ENCODE results near the gene PHLDB2.

The PHLDB2 gene

DNA sequence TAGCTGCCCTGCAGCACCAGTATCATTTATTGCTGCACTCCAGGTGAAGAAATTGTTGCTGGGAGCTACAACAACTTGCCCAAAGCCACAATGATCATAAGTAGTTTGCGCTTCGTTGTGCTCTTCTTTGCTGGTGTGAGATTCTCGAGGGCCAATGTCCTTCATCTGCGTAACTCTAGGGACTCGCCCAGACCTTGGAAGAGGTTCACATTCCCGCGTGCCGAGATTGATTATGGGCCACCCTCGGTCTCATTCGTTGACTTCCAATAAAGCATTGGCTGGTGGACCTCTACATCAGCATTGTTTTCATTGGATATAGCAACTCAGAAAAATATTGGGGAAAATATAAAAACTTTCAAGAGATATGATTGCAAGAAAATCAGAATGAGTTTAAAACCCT lies 423 bp upstream of the PHLDB2 start:
- peaks cover 0 to 48% (median 40%) of the 10 kb centered on the region in 5 donors for H3K4me1 ChIP-seq (ENCODE audit: control insufficient read depth in 5 of 5, insufficient read depth in 5 of 5, low read length in 5 of 5)
- no peaks in the 10 kb centered on the region for H3K9me3 ChIP-seq (ENCODE audit: control insufficient read depth in 5 of 5, low read length in 5 of 5)
- H3K36me3 ChIP-seq (ENCODE audit: control insufficient read depth in 5 of 5, insufficient read depth in 5 of 5, low read length in 5 of 5), result no peaks in the 10 kb centered on the region
- peak overlapping the region; percentile 96 for H3K27ac ChIP-seq (ENCODE audit: low read depth, low read length)
- peak overlapping the region; percentile 21 to 97 (median 63) for H3K9ac ChIP-seq (ENCODE audit: low read length in 5 of 5)
- H3K4me3 ChIP-seq (ENCODE audit: low read depth in 1 of 5, low read length in 5 of 5), result peak overlapping the region; percentile 83 to 99 (median 94)
- no peaks in the 10 kb centered on the region for H3K27me3 ChIP-seq (ENCODE audit: control insufficient read depth in 5 of 5, insufficient read depth in 4 of 5, low read length in 5 of 5)

DNA sequence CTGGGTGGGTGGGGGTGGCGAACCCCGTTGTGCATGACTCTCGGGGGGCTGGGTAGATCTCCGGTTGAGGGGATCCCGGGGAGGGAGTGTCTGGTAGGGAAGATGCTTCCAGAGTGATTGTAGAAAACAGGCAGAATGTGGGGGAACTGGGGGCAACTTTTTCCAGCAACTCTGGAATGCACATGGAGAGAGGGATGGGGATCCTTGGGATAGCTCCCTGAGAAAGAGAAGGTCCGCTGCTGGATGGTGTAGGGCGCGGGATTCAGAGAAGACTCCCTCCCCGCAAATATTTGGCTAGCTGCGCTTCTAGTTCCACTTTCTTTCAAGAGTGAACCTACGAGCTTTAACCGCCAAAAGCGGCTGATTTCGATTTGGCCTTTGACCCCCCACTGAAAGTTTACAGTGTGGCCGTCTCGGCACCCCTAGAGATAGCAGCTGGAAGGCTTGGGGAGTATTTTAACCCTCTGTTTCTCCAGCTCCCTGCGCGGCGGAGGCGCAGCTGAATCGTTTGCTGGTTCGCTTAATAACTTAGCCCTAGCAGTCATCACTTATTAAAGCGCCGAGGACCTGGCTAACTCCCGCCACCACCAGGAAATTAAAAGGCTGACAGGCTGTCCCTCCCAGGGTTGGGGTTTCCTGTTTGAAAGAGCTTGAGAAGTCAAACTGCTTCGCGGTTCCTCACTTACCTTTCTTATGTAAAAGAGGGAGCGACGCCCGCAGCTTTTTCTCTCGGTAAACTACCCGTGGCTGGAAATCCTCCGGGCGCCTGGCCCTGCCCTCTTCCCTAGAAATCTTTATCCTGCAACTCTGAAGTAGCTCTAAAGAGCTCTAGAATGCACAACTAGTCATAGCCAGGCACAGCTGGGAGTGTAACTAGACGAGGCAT lies 1.2 kb downstream of the PHLDB2 start:
- Histone ChIP-seq H3K9ac (ENCODE audit: low read length in 5 of 5) (peak overlapping the region; percentile 83 to 98 (median 95)), H3K4me1 (ENCODE audit: control insufficient read depth in 5 of 5, insufficient read depth in 5 of 5, low read length in 5 of 5) (peaks cover 0 to 64% (median 55%) of the 10 kb centered on the region in 5 donors)

DNA sequence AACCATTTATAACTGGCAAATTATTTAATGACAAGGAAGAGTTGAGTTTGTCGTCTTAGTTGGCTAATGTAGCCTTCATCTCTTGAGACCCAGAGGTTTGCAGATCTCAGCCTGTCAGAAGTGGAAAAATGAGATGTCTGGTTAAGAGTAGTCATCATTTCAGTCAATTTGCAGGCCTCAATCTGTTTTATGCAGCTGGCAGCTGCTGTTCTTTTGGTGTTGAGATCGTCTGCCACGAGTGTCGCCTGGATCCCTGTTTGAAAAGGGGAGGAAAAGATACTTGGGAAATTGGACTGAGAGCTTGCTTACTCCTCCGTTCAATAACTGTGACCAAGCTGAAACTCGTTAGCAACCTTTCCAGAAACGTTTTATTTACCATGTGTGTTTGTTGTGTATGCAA lies 2.3 kb downstream of the PHLDB2 start:
- Histone ChIP-seq H3K27ac (ENCODE audit: low read depth, low read length) (peak overlapping the region; percentile 96), H3K36me3 (ENCODE audit: control insufficient read depth in 5 of 5, insufficient read depth in 5 of 5, low read length in 5 of 5) (no peaks in the 10 kb centered on the region), H3K9me3 (ENCODE audit: control insufficient read depth in 5 of 5, low read length in 5 of 5) (no peaks in the 10 kb centered on the region), H3K27me3 (ENCODE audit: control insufficient read depth in 5 of 5, insufficient read depth in 4 of 5, low read length in 5 of 5) (no peaks in the 10 kb centered on the region), H3K4me1 (ENCODE audit: control insufficient read depth in 5 of 5, insufficient read depth in 5 of 5, low read length in 5 of 5) (peaks cover 0 to 74% (median 65%) of the 10 kb centered on the region in 5 donors), H3K4me3 (ENCODE audit: low read depth in 1 of 5, low read length in 5 of 5) (peak overlapping the region; percentile 88 to 99 (median 94)), H3K9ac (ENCODE audit: low read length in 5 of 5) (peak overlapping the region; percentile 83 to 98 (median 95))

More for the DNA sequence above, 1.2 kb downstream of the PHLDB2 start:
- peak overlapping the region; percentile 96 for H3K27ac ChIP-seq (ENCODE audit: low read depth, low read length)
- H3K9me3 ChIP-seq (ENCODE audit: control insufficient read depth in 5 of 5, low read length in 5 of 5), result no peaks in the 10 kb centered on the region
- no peaks in the 10 kb centered on the region for H3K27me3 ChIP-seq (ENCODE audit: control insufficient read depth in 5 of 5, insufficient read depth in 4 of 5, low read length in 5 of 5)
- H3K36me3 ChIP-seq (ENCODE audit: control insufficient read depth in 5 of 5, insufficient read depth in 5 of 5, low read length in 5 of 5), result no peaks in the 10 kb centered on the region
- H3K4me3 ChIP-seq (ENCODE audit: low read depth in 1 of 5, low read length in 5 of 5), result peak overlapping the region; percentile 88 to 99 (median 94)

DNA sequence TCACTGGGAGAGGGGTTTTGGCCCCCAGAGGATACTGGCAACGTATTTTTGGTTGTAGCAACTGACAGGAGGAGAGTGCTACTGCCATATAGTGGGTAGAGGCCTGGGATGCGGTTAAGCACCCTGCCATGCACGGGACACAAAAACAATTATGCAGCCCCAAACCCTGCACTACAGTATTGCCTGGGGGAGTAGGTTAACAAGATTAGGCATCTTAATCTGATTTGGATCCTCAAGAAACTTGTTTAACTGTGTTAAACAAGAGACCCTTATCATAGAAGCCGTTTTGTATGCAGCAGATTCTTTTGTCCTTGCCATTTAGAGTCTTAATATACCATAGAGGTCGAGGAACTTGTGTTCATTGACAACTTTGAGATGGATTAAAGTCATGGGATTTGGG lies 3.4 kb downstream of the PHLDB2 start:
- peak overlapping the region in 3 of 5 donors; percentile 48 to 98 (median 97) for H3K9ac ChIP-seq (ENCODE audit: low read length in 5 of 5)
- peak overlapping the region; percentile 96 for H3K27ac ChIP-seq (ENCODE audit: low read depth, low read length)
- H3K27me3 ChIP-seq (ENCODE audit: control insufficient read depth in 5 of 5, insufficient read depth in 4 of 5, low read length in 5 of 5), result no peaks in the 10 kb centered on the region
- H3K4me3 ChIP-seq (ENCODE audit: low read depth in 1 of 5, low read length in 5 of 5), result peak overlapping the region; percentile 36 to 99 (median 88)
- H3K36me3 ChIP-seq (ENCODE audit: control insufficient read depth in 5 of 5, insufficient read depth in 5 of 5, low read length in 5 of 5), result no peaks in the 10 kb centered on the region
- H3K9me3 ChIP-seq (ENCODE audit: control insufficient read depth in 5 of 5, low read length in 5 of 5), result no peaks in the 10 kb centered on the region
- H3K4me1 ChIP-seq (ENCODE audit: control insufficient read depth in 5 of 5, insufficient read depth in 5 of 5, low read length in 5 of 5), result peaks cover 0 to 77% (median 69%) of the 10 kb centered on the region in 5 donors

DNA sequence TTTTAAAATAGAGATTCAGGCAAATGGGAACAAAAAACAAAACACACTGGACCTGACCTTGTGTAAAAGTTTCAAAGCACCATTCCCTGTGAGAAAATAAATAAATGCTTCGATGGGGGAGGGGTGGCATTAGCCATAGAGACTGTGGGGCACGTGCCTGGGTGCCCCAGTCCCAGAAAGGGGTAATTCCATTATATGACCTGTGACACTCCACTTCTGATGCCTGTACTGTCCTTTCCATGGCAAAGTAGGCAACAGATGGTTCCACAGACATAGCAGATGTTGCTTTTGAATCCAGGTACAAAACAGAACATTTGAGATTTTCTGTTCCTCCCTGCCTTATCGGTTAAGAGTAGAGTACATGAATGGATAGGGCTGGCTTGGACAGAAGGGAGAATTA lies 3.9 kb downstream of the PHLDB2 start:
- H3K9ac ChIP-seq (ENCODE audit: low read length in 5 of 5), result peak overlapping the region in 2 of 5 donors; percentile 97 to 98
- H3K27ac ChIP-seq (ENCODE audit: low read depth, low read length), result peak overlapping the region; percentile 96
- H3K4me3 ChIP-seq (ENCODE audit: low read depth in 1 of 5, low read length in 5 of 5), result peak overlapping the region in 3 of 5 donors; percentile 36 to 38 (median 38)
- H3K4me1 ChIP-seq (ENCODE audit: control insufficient read depth in 5 of 5, insufficient read depth in 5 of 5, low read length in 5 of 5), result peaks cover 0 to 81% (median 69%) of the 10 kb centered on the region in 5 donors
- H3K27me3 ChIP-seq (ENCODE audit: control insufficient read depth in 5 of 5, insufficient read depth in 4 of 5, low read length in 5 of 5), result no peaks in the 10 kb centered on the region
- H3K36me3 ChIP-seq (ENCODE audit: control insufficient read depth in 5 of 5, insufficient read depth in 5 of 5, low read length in 5 of 5), result no peaks in the 10 kb centered on the region
- H3K9me3 ChIP-seq (ENCODE audit: control insufficient read depth in 5 of 5, low read length in 5 of 5), result no peaks in the 10 kb centered on the region

DNA sequence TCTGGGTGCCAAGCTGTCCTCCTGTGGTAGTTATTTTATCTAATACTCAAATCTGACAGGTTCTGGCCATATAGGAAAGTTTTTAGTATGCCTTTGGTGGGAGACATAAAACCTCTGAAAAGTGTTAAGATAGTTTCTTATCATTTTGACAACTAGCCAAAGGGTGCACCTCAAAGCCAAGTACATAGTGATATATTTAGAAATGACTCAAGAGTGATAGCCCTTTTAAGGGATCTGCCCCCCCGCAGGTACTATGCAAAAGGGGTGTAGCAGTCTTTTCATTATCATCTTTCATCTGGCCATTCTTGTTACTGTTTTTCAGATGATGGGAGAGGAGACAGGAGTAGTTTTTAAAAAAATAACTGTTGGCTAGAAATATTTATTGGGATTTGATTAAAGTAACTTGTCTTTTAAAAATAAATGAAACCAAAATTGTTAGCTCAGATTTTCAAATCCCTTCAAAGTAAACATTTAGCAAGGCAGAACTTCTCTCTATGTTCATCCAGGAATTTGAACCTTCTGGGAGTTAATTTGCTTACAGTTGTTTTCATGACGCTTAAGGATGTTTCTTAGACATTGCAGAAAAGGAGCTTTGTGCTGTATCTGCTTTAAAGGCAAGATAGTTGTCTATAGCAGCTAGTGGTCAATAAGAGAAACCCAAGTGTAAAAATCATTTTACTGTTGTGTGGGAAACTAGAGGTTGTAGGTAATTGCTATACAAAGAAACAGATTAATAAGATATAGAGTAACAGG lies 5.1 kb downstream of the PHLDB2 start:
- Histone ChIP-seq H3K4me1 (ENCODE audit: control insufficient read depth in 5 of 5, insufficient read depth in 5 of 5, low read length in 5 of 5) (peaks cover 0 to 79% (median 64%) of the 10 kb centered on the region in 5 donors), H3K36me3 (ENCODE audit: control insufficient read depth in 5 of 5, insufficient read depth in 5 of 5, low read length in 5 of 5) (no peaks in the 10 kb centered on the region), H3K9me3 (ENCODE audit: control insufficient read depth in 5 of 5, low read length in 5 of 5) (no peaks in the 10 kb centered on the region), H3K27ac (ENCODE audit: low read depth, low read length) (peak overlapping the region; percentile 96), H3K9ac (ENCODE audit: low read length in 5 of 5) (peak overlapping the region in 2 of 5 donors; percentile 60 to 97), H3K27me3 (ENCODE audit: control insufficient read depth in 5 of 5, insufficient read depth in 4 of 5, low read length in 5 of 5) (no peaks in the 10 kb centered on the region), H3K4me3 (ENCODE audit: low read depth in 1 of 5, low read length in 5 of 5) (peak overlapping the region in 2 of 5 donors; percentile 23 to 35)

DNA sequence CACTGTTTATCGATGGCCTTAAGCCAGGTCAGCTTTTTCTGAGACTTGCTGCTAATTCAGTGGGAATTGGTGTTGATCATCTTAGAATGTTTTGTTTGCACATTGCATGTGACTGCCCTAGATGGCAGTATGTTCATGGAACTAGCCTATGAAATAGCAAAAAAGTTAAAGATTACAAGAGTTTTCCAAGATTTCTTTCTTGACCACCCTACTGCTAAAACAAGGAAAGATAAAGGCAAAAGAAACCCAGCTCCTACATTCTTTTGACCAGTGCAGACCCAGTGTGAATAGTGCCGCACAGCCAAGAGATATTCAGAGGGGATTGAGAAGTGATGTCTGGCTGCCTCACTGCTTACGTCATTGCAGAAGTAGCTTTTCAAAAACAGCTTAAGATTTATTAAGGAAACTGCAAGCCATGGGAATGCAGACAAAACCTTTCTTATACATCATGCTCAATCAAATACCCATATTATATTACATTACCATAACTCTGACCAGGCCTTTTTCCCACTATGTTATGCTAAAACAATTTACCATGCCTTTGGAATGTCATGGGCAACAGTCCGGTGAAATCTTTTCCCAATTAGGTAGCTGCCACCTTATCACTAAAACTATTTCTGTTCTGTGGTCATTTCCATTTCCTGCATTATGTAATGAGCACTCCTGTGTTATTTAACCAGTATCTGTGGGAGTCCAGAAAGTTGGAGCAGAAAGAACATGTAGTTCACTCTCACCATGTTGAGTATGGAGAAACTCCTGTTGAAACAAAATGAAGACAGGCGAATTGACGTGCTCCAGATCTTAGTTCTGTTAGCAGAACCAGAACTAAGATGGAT lies 6.0 kb downstream of the PHLDB2 start:
- Histone ChIP-seq H3K9me3 (ENCODE audit: control insufficient read depth in 5 of 5, low read length in 5 of 5) (no peaks in the 10 kb centered on the region), H3K9ac (ENCODE audit: low read length in 5 of 5) (peak overlapping the region in 2 of 5 donors; percentile 0 to 41), H3K27ac (ENCODE audit: low read depth, low read length) (peak overlapping the region; percentile 96), H3K4me3 (ENCODE audit: low read depth in 1 of 5, low read length in 5 of 5) (peak overlapping the region in 4 of 5 donors; percentile 8 to 23 (median 16)), H3K36me3 (ENCODE audit: control insufficient read depth in 5 of 5, insufficient read depth in 5 of 5, low read length in 5 of 5) (peaks cover 0 to 4% (median 0%) of the 10 kb centered on the region in 5 donors), H3K27me3 (ENCODE audit: control insufficient read depth in 5 of 5, insufficient read depth in 4 of 5, low read length in 5 of 5) (no peaks in the 10 kb centered on the region), H3K4me1 (ENCODE audit: control insufficient read depth in 5 of 5, insufficient read depth in 5 of 5, low read length in 5 of 5) (peaks cover 0 to 78% (median 72%) of the 10 kb centered on the region in 5 donors)

DNA sequence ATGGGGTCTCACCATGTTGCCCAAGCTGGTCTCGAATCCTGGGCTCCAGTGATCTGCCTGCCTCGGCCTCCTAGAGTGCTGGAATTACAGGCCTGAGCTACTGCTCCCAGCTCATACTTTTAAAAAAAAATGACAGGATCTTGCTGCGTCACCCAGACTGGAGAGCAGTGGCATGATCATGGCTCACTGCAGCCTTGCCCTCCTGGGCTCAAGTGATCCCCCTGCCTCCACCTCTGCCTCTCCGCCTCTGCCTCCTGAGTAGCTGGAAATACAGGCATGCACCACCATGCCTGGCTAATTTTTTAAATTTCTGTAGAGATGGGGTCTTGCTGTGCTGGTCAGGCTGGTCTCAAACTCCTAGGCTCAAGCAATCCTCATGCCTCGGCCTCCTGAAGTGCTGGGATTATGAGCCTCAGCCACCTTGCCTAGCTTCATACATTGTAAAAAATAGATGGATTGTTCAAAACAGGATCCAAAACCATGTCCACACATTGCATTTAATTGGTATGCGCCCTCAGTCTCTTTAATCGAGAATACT lies 8.9 kb downstream of the PHLDB2 start:
- Histone ChIP-seq H3K27me3 (ENCODE audit: control insufficient read depth in 5 of 5, insufficient read depth in 4 of 5, low read length in 5 of 5) (no peaks in the 10 kb centered on the region), H3K4me1 (ENCODE audit: control insufficient read depth in 5 of 5, insufficient read depth in 5 of 5, low read length in 5 of 5) (peaks cover 0 to 73% (median 60%) of the 10 kb centered on the region in 5 donors), H3K9ac (ENCODE audit: low read length in 5 of 5) (no peak overlapping the region), H3K4me3 (ENCODE audit: low read depth in 1 of 5, low read length in 5 of 5) (no peak overlapping the region), H3K36me3 (ENCODE audit: control insufficient read depth in 5 of 5, insufficient read depth in 5 of 5, low read length in 5 of 5) (peaks cover 0 to 17% (median 5%) of the 10 kb centered on the region in 5 donors), H3K27ac (ENCODE audit: low read depth, low read length) (peak overlapping the region; percentile 50), H3K9me3 (ENCODE audit: control insufficient read depth in 5 of 5, low read length in 5 of 5) (no peaks in the 10 kb centered on the region)

DNA sequence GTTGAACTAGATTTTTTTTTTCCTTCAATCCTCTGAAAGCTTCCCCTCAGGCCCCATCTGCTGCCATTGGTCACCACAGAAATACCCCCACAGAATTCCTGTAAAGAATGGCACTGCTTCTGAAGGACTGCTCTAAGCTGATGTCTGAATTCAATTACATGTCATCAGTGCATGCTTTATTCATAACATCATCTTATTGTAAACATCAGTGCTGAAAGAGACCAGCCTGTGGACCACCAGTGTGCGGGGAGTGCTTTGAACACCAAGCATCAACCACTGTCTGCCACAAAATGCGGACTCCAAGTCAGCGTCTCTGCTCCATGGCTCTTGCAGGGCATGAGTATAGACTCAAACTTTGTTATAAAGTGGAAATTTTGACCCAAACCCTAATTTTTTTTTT lies 11.6 kb downstream of the PHLDB2 start:
- peaks cover 0 to 59% (median 40%) of the 10 kb centered on the region in 5 donors for H3K4me1 ChIP-seq (ENCODE audit: control insufficient read depth in 5 of 5, insufficient read depth in 5 of 5, low read length in 5 of 5)
- no peaks in the 10 kb centered on the region for H3K27me3 ChIP-seq (ENCODE audit: control insufficient read depth in 5 of 5, insufficient read depth in 4 of 5, low read length in 5 of 5)
- no peaks in the 10 kb centered on the region for H3K9me3 ChIP-seq (ENCODE audit: control insufficient read depth in 5 of 5, low read length in 5 of 5)
- peaks cover 0 to 20% (median 5%) of the 10 kb centered on the region in 5 donors for H3K36me3 ChIP-seq (ENCODE audit: control insufficient read depth in 5 of 5, insufficient read depth in 5 of 5, low read length in 5 of 5)
- H3K4me3 ChIP-seq (ENCODE audit: low read depth in 1 of 5, low read length in 5 of 5), result no peak overlapping the region
- H3K27ac ChIP-seq (ENCODE audit: low read depth, low read length), result peak overlapping the region; percentile 13
- H3K9ac ChIP-seq (ENCODE audit: low read length in 5 of 5), result no peak overlapping the region

Data from subcutaneous abdominal adipose tissue (tissue), 5 donors.